ENCODE measurements around the gene SKOR1.

Gene SKOR1, protein sequence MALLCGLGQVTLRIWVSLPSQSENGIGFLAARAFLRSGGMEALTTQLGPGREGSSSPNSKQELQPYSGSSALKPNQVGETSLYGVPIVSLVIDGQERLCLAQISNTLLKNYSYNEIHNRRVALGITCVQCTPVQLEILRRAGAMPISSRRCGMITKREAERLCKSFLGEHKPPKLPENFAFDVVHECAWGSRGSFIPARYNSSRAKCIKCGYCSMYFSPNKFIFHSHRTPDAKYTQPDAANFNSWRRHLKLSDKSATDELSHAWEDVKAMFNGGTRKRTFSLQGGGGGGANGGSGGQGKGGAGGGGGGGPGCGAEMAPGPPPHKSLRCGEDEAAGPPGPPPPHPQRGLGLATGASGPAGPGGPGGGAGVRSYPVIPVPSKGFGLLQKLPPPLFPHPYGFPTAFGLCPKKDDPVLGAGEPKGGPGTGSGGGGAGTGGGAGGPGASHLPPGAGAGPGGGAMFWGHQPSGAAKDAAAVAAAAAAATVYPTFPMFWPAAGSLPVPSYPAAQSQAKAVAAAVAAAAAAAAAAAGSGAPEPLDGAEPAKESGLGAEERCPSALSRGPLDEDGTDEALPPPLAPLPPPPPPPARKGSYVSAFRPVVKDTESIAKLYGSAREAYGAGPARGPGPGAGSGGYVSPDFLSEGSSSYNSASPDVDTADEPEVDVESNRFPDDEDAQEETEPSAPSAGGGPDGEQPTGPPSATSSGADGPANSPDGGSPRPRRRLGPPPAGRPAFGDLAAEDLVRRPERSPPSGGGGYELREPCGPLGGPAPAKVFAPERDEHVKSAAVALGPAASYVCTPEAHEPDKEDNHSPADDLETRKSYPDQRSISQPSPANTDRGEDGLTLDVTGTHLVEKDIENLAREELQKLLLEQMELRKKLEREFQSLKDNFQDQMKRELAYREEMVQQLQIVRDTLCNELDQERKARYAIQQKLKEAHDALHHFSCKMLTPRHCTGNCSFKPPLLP

DNA sequence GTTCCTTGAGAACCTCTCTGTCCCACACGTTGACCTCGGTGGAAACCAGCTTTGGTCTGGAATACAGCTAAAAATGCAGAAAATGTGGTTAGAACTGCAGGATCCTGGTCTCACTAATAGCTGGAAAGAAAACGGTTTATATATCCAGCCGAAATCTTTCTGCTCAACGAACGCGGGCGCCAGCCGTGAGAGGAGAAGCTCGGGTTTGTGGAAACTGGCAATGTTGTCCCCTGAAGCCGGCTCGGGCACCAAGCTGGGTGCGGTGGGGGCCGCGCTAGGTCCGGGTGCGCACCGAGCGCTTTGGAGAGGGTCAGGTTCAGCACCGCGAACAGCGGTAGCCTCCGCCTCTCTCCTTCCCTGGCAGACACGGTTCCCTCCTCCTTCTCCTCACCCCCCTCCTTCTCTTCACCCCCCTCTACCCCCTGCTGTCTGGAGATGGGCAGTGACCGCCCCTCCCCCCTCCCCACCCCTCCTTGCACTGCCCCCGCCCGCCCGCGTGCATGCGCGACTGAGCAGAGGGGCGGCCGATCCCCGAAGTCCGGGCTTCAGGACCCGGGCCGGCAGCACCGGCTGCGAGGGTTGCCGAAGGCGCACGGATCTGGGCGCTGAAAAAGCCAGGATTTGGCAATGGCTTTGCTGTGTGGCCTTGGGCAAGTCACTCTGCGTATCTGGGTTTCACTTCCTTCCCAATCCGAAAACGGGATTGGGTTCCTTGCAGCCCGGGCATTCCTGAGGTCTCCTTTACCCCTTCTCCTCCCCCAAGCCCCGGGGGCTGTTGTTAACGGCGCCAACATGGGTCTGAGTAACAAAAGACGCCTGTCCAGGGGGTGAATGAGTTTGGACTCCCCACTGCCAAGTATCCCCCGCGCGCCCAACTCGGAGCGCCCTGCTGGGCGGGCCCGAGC is at the start of gene SKOR1:
Gene SKOR1 (plus strand): TSS at position 534 of the 905 bp plus-strand sequence. CDS start 94 bp downstream, at position 628.
- DNase-seq (ENCODE audit: low read depth) = no peak
- H3K4me3 ChIP-seq (ENCODE audit: low read depth, low read length) = peak within 1 kb of the TSS; percentile 15

DNA sequence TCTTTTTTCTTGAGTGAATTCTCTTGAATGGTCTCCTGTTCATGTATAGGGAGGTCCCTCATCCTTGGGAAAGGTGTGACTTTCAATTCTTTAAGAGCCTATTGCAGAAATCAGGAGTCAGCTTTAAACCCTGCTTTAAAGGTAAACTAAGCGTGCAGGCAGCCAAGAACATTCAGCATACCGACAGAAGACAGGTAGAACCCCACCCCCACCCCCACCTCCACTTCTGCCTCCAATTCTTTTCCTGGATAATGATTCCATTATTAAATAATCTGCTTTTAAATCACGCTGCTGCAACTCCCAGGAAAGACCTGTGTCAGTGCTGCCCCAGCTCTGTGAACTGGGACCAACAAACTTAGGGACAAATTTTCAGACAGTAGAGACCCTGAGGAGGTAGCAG is 49.3 kb upstream of the SKOR1 start:
- DNase-seq (ENCODE audit: low read depth) = no peak
- H3K4me3 ChIP-seq (ENCODE audit: low read depth, low read length) = no peak overlapping the region

DNA sequence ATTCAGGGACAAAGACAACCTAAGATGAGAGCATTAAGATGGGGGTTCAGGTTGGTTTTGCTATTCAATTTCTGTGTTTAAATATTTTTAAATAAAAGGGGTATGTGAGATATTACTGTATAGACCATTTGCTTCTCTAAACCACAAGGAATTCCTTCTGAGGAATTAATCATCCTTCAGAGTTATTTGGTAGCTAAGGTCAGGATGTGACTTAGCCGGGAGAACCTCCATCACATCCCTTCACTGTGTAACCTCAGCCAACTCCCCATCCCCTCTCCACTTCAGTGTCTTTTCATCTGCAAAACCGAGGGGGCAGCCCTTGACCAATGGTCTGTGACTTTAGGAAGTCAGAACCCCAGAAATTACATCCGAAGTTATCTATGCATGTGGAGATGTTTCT is 48.7 kb upstream of the SKOR1 start:
- DNase-seq (ENCODE audit: low read depth) = no peak
- H3K4me3 ChIP-seq (ENCODE audit: low read depth, low read length) = no peak overlapping the region

DNA sequence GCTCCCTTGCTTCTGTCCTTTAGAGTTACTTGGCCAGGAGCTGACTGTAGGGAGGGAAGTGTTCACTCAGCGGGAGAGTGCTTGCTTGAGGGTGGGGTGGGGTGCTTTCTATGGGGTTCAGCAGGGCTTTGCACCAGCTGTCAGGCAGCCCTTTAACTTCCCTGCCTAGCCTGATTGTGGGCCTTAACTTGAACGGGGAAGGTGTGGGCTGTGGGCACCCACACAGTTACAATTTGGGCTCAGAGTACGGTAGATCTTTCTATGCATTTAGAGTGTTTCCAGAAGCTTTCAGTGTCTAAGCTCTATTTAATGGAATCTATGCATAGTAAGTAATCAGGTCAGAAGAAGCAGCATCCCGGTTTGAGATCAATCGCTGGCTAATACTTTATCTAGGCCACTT is 48.2 kb upstream of the SKOR1 start:
- no peak overlapping the region for H3K4me3 ChIP-seq (ENCODE audit: low read depth, low read length)
- DNase-seq (ENCODE audit: low read depth) = no peak

DNA sequence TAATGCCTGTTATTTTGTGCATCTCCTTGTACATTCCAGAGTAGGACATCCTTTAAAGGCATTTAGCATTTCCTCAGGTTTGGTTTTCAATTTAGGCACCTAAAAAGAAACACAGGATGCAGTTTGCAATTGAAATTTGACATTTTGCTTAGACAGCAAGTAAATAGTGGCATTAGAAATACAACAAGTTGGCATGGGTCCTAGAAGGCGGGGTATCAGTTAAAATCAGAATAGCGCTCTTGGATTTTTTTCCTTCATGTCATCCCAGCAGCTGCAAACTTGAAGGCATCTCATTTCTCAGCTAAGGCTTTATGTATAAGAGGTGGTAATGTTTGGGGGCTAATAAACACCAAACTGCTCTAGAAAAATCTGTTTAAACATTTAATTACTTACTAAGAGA is 47.5 kb upstream of the SKOR1 start:
- no peak overlapping the region for H3K4me3 ChIP-seq (ENCODE audit: low read depth, low read length)
- DNase-seq (ENCODE audit: low read depth) = no peak

DNA sequence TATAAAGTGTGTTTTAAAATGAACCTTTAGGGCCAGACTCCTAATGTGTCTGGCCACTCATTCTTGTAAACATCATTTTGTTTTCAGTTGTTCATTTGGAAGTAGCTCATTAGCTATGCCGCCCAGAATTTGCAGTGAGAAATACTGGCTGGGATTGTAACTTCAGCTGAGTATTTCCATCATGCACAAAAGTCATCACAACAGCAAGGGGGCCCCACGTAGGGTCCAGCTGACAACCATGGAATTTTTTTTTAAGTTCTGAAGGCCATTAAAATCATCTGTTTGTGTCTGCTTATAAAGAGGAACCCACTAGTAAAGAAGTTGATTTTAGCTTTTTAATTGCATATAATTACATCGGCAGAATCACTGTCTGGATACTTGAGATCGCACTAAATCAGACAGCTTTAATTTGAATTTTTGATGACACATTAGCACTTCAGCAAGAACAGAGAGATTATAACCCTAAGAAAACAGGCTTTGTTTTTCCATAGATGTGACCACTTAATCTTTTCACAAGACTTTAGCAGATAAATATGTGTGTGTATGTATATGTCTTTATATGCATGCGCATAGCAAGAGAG is 46.3 kb upstream of the SKOR1 start:
- no peak overlapping the region for H3K4me3 ChIP-seq (ENCODE audit: low read depth, low read length)
- no peak for DNase-seq (ENCODE audit: low read depth)

DNA sequence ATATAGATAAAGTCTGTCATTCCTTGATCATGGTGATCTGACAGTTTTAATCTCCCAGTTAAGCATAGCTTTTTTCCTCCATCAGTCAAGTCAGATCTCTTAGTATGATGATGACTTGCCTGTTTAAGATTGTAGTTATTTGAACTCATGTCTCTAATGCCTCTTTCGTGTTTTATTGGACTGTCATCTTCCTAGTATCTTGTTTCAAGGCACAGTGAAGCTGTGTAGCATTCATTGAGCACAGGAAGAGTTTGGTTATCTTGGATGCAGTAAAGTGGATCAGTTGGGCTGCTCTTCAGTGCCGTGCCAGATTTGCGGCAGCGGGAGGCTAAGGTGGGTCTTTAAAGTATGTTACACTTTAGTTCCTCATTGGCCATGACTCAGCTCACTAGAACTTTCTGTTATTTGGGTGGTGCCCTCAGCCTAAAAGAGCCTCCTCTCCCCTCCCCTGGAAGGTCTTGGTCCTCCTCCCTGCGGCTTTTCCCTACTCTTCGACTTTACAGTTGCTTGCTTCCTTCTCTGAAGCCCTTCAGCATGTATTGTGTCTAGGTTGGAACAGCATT is 45.7 kb upstream of the SKOR1 start:
- DNase-seq (ENCODE audit: low read depth) = no peak
- no peak overlapping the region for H3K4me3 ChIP-seq (ENCODE audit: low read depth, low read length)

DNA sequence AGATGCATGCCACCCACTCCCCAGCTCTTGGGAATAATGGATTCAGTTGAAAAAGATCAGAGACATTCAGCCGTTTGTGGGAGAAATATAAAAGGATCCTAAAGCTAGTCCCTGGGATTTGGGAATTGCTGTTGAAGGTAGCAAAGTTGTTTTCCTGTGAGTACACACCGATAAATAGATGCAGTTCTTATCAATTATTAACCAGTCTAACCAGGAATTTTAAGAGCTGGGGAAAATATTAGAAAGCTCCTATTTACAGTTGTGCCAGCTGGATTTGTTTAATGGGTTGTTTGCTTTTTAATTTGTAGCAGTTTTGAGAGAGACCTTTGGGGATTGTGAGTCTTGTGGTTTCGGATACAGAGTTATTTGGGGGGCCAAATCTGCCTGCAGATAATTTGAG is 44.2 kb upstream of the SKOR1 start:
- DNase-seq (ENCODE audit: low read depth) = no peak
- H3K4me3 ChIP-seq (ENCODE audit: low read depth, low read length) = no peak overlapping the region

DNA sequence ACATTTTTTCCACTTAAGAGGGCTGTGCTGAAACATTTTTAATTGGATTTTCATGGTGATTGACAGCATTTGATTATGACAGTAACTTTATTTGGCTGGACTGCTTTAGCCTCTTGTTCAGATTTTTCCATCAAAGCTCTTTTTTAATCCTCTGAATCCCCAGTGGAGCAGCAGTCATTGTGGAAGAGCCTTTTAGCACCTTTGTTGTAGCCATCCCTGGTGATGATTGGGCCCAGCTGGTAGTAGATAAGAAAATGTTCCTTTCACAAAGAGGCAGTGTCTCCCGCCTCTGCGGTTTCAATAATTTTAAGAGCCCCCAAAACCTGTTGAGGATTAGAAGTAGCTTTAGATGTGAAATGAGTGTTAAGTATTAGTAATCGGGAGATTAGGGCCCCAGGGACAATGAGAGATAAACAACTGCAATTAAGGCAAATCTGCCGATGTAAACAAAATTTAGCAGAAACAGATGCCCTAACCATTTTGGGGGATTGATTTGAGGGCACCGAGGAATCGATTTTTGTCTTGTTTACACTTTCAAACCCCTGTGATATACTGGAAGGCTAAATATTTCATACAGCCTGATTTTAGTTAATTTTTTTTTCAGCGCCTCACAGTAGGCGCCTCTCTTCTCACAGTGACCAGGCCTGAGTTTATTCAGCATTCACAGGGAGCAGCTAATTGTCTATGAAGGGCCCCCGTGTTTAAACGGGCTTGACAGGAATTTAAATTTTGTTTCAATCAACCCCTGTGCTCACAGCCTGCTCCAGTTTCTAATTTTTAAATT is 43.2 kb upstream of the SKOR1 start:
- DNase-seq (ENCODE audit: low read depth) = no peak
- H3K4me3 ChIP-seq (ENCODE audit: low read depth, low read length) = no peak overlapping the region

DNA sequence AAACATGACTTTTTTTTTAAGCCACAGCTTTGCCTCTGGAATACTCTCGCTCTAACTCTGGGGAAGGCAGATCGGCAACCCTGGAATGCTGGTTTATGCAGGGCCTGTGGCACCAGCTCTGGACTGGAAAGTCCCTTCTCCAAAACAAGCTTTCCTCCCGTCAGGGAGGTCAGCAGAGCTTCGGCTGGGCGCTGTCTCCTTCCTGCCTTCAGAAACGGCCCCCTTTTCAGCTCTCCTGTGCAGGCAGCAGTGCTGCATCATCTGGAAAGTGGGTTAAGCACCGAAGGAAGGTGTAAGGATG is 42.7 kb upstream of the SKOR1 start:
- no peak overlapping the region for H3K4me3 ChIP-seq (ENCODE audit: low read depth, low read length)
- DNase-seq (ENCODE audit: low read depth) = no peak

DNA sequence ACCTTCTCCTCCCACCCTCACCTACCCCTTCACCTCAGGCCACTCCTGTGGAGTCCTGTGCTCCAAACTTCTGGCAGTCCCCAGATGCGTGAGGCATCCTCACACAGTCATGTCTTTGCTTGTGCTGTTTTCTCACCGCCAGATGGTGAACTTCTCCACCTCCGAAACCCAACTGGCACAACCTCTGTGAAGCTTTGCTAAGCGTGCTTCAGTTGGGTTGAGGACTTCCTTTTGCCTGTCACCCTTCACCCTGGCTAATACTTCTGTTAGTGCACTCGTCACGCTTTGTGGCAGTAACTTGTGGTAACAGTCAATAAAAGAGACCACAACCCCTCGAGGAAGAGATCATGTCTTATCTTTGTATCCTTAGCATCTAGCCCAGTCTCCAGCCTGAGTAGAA is 42.0 kb upstream of the SKOR1 start:
- no peak overlapping the region for H3K4me3 ChIP-seq (ENCODE audit: low read depth, low read length)
- no peak for DNase-seq (ENCODE audit: low read depth)

DNA sequence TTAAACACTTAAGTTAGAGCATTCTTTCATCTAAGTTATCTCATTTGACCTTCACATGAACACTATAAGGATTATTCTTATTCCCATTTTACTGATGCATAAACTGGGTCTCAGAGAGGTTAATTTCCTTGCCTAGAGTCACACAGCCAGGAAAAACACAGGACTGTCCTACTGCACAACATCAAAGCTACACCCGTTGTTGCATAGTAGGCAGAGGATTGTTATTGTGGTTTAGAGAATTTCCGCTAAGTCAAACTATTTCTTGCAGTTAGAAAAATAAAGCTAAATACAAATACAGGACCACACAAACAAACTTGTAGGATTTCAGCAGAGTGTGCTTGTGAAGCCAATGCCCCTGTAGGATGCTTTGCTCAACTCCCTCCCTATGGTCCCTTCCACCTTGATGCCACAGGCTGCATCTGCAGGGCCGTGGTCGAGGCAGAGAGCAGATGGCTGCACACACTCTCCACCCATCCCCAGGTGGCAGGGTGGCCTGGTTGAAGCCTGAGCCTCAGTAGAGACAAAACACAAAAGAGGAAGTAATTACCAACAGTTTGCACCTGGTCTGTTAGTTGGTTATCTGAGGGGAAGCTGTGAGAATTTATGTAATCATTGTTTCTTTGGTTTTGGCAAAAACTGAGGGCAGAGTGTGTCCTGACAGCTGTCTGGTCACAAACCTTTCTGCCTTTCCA is 41.1 kb upstream of the SKOR1 start:
- H3K4me3 ChIP-seq (ENCODE audit: low read depth, low read length) = no peak overlapping the region
- DNase-seq (ENCODE audit: low read depth) = no peak

DNA sequence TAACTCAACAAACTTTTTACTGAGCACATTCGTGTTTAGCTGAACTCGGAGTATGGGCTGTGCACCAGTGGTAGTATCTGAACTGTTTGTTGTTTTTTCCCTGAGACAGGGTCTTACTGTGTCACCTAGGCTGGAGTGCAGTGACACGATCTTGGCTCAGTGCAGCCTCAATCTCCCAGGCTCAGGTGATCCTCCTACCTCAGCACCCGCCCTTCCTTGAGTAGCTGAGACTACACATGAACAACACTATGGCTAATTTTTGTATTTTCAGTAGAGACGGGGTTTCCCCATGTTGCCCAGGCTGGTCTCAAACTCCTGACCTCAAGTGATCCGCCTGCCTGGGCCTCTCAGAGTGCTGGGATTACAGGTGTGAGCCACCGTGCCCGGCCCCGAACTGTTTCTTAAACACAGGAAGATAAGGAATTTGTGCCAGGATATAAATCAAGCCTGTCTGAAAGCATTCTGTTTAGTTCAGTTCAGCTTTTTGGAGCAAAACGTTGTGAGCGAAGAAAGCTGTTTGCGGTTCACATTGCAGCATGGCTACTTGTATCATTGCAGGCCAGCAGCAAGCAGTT is 40.4 kb upstream of the SKOR1 start:
- no peak overlapping the region for H3K4me3 ChIP-seq (ENCODE audit: low read depth, low read length)
- DNase-seq (ENCODE audit: low read depth) = no peak

DNA sequence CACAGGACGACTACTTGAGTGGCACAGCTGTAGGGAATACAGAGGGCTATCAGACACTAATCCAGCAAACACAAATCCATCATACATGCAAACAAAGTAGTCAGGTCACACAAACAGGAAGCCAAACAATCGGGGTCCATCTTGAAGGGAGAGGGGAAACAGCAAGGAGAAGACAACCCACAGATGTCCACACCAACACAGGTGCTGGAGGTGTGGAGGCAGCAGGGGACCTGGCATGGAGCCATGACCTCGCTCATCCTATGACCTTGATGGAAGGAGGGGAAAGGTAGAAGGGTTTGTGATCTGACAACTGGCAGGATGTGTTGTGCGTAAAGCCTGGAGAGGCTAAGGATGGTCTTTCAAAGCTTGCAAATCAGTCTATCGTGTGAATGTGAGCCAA is 39.9 kb upstream of the SKOR1 start:
- no peak overlapping the region for H3K4me3 ChIP-seq (ENCODE audit: low read depth, low read length)
- DNase-seq (ENCODE audit: low read depth) = no peak

DNA sequence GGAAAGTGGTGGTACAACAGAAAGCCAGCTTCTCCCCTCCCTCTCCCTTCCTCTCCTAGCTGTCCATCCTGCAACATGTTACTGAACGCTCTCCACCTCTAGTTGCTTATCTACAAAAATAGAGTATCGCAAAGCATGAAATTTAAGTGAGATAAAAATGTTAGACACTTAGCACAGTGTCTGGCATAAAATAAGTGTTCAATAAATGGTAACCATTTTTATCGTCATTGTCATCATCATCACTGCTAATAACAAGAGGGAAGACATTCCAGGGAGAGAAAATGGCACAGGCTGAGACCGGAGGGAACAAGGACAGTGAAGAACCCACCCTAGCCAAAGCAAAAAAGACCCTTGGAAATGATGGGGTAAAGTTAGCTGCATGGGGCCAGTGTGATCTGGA is 38.7 kb upstream of the SKOR1 start:
- no peak for DNase-seq (ENCODE audit: low read depth)

DNA sequence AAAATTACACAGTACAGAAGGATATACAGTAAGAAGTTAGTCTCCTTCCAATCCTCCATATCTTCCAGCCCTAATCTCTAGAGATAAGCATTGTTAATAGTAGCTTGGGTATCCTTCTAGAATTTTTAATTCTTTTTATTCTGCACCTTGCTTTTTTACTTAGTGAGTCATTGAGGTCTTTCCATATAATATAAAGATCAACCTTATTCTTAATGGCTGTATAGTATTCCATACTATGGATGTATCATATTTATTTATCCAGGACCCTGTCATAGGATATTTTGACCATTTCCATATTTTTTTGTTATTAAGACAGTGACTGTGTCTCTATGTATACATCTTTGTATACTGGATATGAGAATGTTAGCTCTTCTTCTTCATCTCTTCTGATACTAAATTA is 36.3 kb upstream of the SKOR1 start:
- no peak overlapping the region for H3K4me3 ChIP-seq (ENCODE audit: low read depth, low read length)

More for the DNA sequence above, 38.7 kb upstream of the SKOR1 start:
- no peak overlapping the region for H3K4me3 ChIP-seq (ENCODE audit: low read depth, low read length)

DNA sequence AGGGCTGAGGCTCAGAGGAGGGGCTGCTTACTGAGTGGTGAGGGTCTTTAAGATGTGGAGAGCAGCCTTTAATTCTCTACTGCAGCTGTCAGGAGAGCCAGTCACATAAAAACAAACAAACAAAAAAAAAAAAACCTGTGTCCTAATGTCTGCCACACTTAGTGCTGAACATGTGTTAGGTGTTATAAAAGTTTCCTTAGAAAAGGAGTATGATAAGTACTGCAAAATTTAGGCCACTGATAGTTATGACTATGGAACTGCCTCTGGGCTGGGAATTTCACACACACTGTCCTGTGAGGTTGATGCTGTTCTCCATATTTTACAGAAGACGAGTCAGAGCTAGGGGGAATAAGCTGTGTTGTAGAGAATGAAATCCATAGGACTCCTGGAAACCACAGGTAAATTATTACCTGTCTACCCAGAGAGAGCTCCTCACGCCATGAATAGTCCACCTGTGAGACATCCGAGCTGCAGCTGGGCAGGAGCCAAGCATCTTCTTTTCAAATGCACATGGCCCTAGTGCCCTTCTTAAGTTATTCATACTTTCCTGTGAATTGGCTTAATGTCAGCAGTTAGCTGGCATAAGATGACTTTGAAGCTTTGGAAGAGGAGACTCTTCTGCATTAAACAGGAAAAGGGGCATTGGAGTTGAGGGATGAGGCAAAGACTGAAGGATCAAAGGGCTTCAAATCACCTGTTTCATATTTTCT is 34.5 kb upstream of the SKOR1 start:
- no peak overlapping the region for H3K4me3 ChIP-seq (ENCODE audit: low read depth, low read length)
- DNase-seq (ENCODE audit: low read depth) = no peak

More for the DNA sequence above, 36.3 kb upstream of the SKOR1 start:
- DNase-seq (ENCODE audit: low read depth) = no peak
